Rectal smooth muscle tissue (tissue), 1 donor: ENCODE results near the gene PEX26.

ENCODE experiments used
- H3K27ac ChIP-seq: one replicate; pipeline ENCODE4 v1.7.0; 2013; ENCODE audit warnings: low read depth, low read length, inconsistent platforms
- H3K27me3 ChIP-seq: one replicate; pipeline ENCODE4 v1.7.0; 2013; ENCODE audit warnings: low read length; ENCODE audit not compliant: control insufficient read depth, insufficient read depth
- H3K36me3 ChIP-seq: one replicate; pipeline ENCODE4 v1.7.0; 2013; ENCODE audit warnings: low read length; ENCODE audit not compliant: control insufficient read depth, insufficient read depth
- H3K4me1 ChIP-seq: one replicate; pipeline ENCODE4 v1.7.0; 2013; ENCODE audit warnings: low read length; ENCODE audit not compliant: control insufficient read depth, insufficient read depth
- H3K4me3 ChIP-seq: one replicate; pipeline ENCODE4 v1.7.0; 2013; ENCODE audit warnings: low read length
- H3K9ac ChIP-seq: one replicate; pipeline ENCODE4 v1.7.0; 2013; ENCODE audit warnings: low read length

The PEX26 gene

GRCh38 chr22:18111759-18112330 lies 34.1 kb downstream of the PEX26 start:
- H3K27me3 ChIP-seq = peaks cover 12% of the 10 kb centered on the region
- no peak overlapping the region for H3K9ac ChIP-seq
- H3K36me3 ChIP-seq = no peaks in the 10 kb centered on the region
- no peak overlapping the region for H3K27ac ChIP-seq
- no peak overlapping the region for H3K4me3 ChIP-seq
- no peaks in the 10 kb centered on the region for H3K4me1 ChIP-seq

GRCh38 chr22:18112440-18112839 lies 34.6 kb downstream of the PEX26 start:
- Histone ChIP-seq H3K4me3 (no peak overlapping the region), H3K27ac (no peak overlapping the region), H3K36me3 (no peaks in the 10 kb centered on the region), H3K27me3 (peaks cover 12% of the 10 kb centered on the region), H3K9ac (no peak overlapping the region), H3K4me1 (no peaks in the 10 kb centered on the region)

GRCh38 chr22:18113680-18114394 lies 36.0 kb downstream of the PEX26 start:
- Histone ChIP-seq H3K4me3 (no peak overlapping the region), H3K27me3 (peaks cover 12% of the 10 kb centered on the region), H3K27ac (no peak overlapping the region), H3K9ac (no peak overlapping the region), H3K36me3 (no peaks in the 10 kb centered on the region), H3K4me1 (no peaks in the 10 kb centered on the region)

- H3K9ac ChIP-seq = no peak overlapping the region
- no peaks in the 10 kb centered on the region for H3K36me3 ChIP-seq
- H3K27me3 ChIP-seq = peaks cover 12% of the 10 kb centered on the region
- H3K4me3 ChIP-seq = no peak overlapping the region
- no peaks in the 10 kb centered on the region for H3K4me1 ChIP-seq
- H3K27ac ChIP-seq = no peak overlapping the region
Measured at GRCh38 chr22:18114495-18114894, 36.7 kb downstream of the PEX26 start.

- Histone ChIP-seq H3K9ac (no peak overlapping the region), H3K4me1 (no peaks in the 10 kb centered on the region), H3K4me3 (no peak overlapping the region), H3K36me3 (no peaks in the 10 kb centered on the region), H3K27ac (no peak overlapping the region), H3K27me3 (peaks cover 9% of the 10 kb centered on the region)
Measured at GRCh38 chr22:18114976-18115652, 37.3 kb downstream of the PEX26 start.

- H3K27me3 ChIP-seq = peaks cover 8% of the 10 kb centered on the region
- no peak overlapping the region for H3K27ac ChIP-seq
- H3K9ac ChIP-seq = no peak overlapping the region
- no peaks in the 10 kb centered on the region for H3K36me3 ChIP-seq
- no peaks in the 10 kb centered on the region for H3K4me1 ChIP-seq
- no peak overlapping the region for H3K4me3 ChIP-seq
Measured at GRCh38 chr22:18115906-18116371, 38.1 kb downstream of the PEX26 start.

GRCh38 chr22:18116634-18117033 lies 38.8 kb downstream of the PEX26 start:
- Histone ChIP-seq H3K36me3 (no peaks in the 10 kb centered on the region), H3K27ac (no peak overlapping the region), H3K4me1 (no peaks in the 10 kb centered on the region), H3K27me3 (peaks cover 1% of the 10 kb centered on the region), H3K9ac (no peak overlapping the region), H3K4me3 (no peak overlapping the region)

GRCh38 chr22:18118345-18118915 lies 40.6 kb downstream of the PEX26 start:
- no peak overlapping the region for H3K4me3 ChIP-seq
- no peaks in the 10 kb centered on the region for H3K27me3 ChIP-seq
- H3K4me1 ChIP-seq = no peaks in the 10 kb centered on the region
- no peaks in the 10 kb centered on the region for H3K36me3 ChIP-seq
- no peak overlapping the region for H3K9ac ChIP-seq
- no peak overlapping the region for H3K27ac ChIP-seq

GRCh38 chr22:18119409-18120110 lies 41.8 kb downstream of the PEX26 start:
- Histone ChIP-seq H3K27ac (no peak overlapping the region), H3K36me3 (no peaks in the 10 kb centered on the region), H3K4me1 (no peaks in the 10 kb centered on the region), H3K4me3 (no peak overlapping the region), H3K27me3 (no peaks in the 10 kb centered on the region), H3K9ac (no peak overlapping the region)

GRCh38 chr22:18120857-18121256 lies 43.1 kb downstream of the PEX26 start:
- no peaks in the 10 kb centered on the region for H3K4me1 ChIP-seq
- H3K36me3 ChIP-seq = no peaks in the 10 kb centered on the region
- no peak overlapping the region for H3K9ac ChIP-seq
- no peak overlapping the region for H3K4me3 ChIP-seq
- no peaks in the 10 kb centered on the region for H3K27me3 ChIP-seq
- no peak overlapping the region for H3K27ac ChIP-seq

- Histone ChIP-seq H3K27ac (no peak overlapping the region), H3K9ac (no peak overlapping the region), H3K36me3 (no peaks in the 10 kb centered on the region), H3K4me3 (no peak overlapping the region), H3K27me3 (no peaks in the 10 kb centered on the region), H3K4me1 (no peaks in the 10 kb centered on the region)
Measured at GRCh38 chr22:18121506-18121905, 43.7 kb downstream of the PEX26 start.

- Histone ChIP-seq H3K4me3 (no peak overlapping the region), H3K4me1 (no peaks in the 10 kb centered on the region), H3K27me3 (no peaks in the 10 kb centered on the region), H3K9ac (no peak overlapping the region), H3K27ac (no peak overlapping the region), H3K36me3 (no peaks in the 10 kb centered on the region)
Measured at GRCh38 chr22:18121954-18122554, 44.3 kb downstream of the PEX26 start.
